SK-N-SH treated with all-trans-retinoic acid at 6 μM for 48 hours (cell line): ENCODE measurements around the gene MAOA.

Experiments used
- ATAC-seq: fragments of 200-7000 bp; cut with Tn5 transposase; 3 replicates; pipeline ENCODE4 v1.9.1; 2020; ENCODE audit warnings: mild to moderate bottlenecking, moderate library complexity
- BACH2 ChIP-seq: fragments of 250-450 bp; sonication (Bioruptor Pico); IDR thresholded peaks from 2 replicates; pipeline ENCODE4 v1.9.0; 2021; ENCODE audit warnings: mild to moderate bottlenecking, borderline replicate concordance
- CSRNP3 ChIP-seq: fragments of 250-450 bp; sonication (Bioruptor Pico); IDR thresholded peaks from 2 replicates; pipeline ENCODE4 v1.5.1; 2021; ENCODE audit warnings: mild to moderate bottlenecking, moderate library complexity
- ESRRG ChIP-seq: fragments of 250-450 bp; sonication (Bioruptor Pico); IDR thresholded peaks from 2 replicates; pipeline ENCODE4 v1.6.1; 2021; ENCODE audit warnings: mild to moderate bottlenecking
- GLIS3 ChIP-seq: fragments of 250-450 bp; sonication (Bioruptor Pico); IDR thresholded peaks from 2 replicates; pipeline ENCODE4 v1.5.0; 2020; ENCODE audit warnings: mild to moderate bottlenecking, moderate library complexity
- ISL1 ChIP-seq: fragments of 250-450 bp; sonication (Bioruptor Pico); IDR thresholded peaks from 2 replicates; pipeline ENCODE4 v2.1.2; 2022; ENCODE audit warnings: mild to moderate bottlenecking, moderate library complexity
- OSR1 ChIP-seq: fragments of 250-450 bp; sonication (Bioruptor Pico); IDR thresholded peaks from 2 replicates; pipeline ENCODE4 v1.8.0; 2022; ENCODE audit warnings: moderate library complexity, mild to moderate bottlenecking, inconsistent platforms
- PPARA ChIP-seq: fragments of 250-450 bp; sonication (Bioruptor Pico); IDR thresholded peaks from 2 replicates; pipeline ENCODE4 v1.5.0; 2020; ENCODE audit warnings: mild to moderate bottlenecking, borderline replicate concordance
- RARB ChIP-seq: fragments of 250-450 bp; sonication (Bioruptor Pico); IDR thresholded peaks from 2 replicates; pipeline ENCODE4 v1.8.0; 2021; ENCODE audit warnings: mild to moderate bottlenecking, moderate library complexity
- SNAI2 ChIP-seq: fragments of 250-450 bp; sonication (Bioruptor Pico); IDR thresholded peaks from 2 replicates; pipeline ENCODE4 v1.5.0; 2020; ENCODE audit warnings: mild to moderate bottlenecking, moderate library complexity
- TCF4 ChIP-seq: fragments of 250-450 bp; sonication (Bioruptor Pico); IDR thresholded peaks from 2 replicates; pipeline ENCODE4 v1.8.0; 2021; ENCODE audit warnings: mild to moderate bottlenecking, moderate library complexity, borderline replicate concordance
- TOX ChIP-seq: fragments of 250-450 bp; sonication (Bioruptor Pico); IDR thresholded peaks from 2 replicates; pipeline ENCODE4 v1.8.0; 2021; ENCODE audit warnings: mild to moderate bottlenecking, moderate library complexity, borderline replicate concordance
- TSHZ2 ChIP-seq: fragments of 250-450 bp; sonication (Bioruptor Pico); IDR thresholded peaks from 2 replicates; pipeline ENCODE4 v1.5.0; 2020; ENCODE audit warnings: mild to moderate bottlenecking, moderate library complexity
- ZC3H10 ChIP-seq: fragments of 250-450 bp; sonication (Bioruptor Pico); IDR thresholded peaks from 2 replicates; pipeline ENCODE4 v1.5.1; 2021; ENCODE audit warnings: mild to moderate bottlenecking, moderate library complexity
- ZFP3 ChIP-seq: fragments of 250-450 bp; sonication (Bioruptor Pico); IDR thresholded peaks from 2 replicates; pipeline ENCODE4 v1.5.0; 2020; ENCODE audit warnings: mild to moderate bottlenecking, moderate library complexity
- ZFP30 ChIP-seq: fragments of 450-650 bp; formaldehyde crosslinking; IDR thresholded peaks from 2 replicates; pipeline ENCODE4 v1.5.0; 2022; ENCODE audit warnings: mild to moderate bottlenecking, moderate library complexity
- ZNF70 ChIP-seq: fragments of 450-650 bp; formaldehyde crosslinking; IDR thresholded peaks from 2 replicates; pipeline ENCODE4 v1.5.0; 2020; ENCODE audit warnings: mild to moderate bottlenecking, moderate library complexity
- ZNF8 ChIP-seq: fragments of 450-650 bp; formaldehyde crosslinking; IDR thresholded peaks from 2 replicates; pipeline ENCODE4 v1.5.0; 2020; ENCODE audit warnings: mild to moderate bottlenecking, moderate library complexity
- TF ChIP-seq, protein P1 (sequence below): fragments of 250-450 bp; sonication (Bioruptor Pico); IDR thresholded peaks from 2 replicates; pipeline ENCODE4 v1.5.1; 2020; ENCODE audit warnings: low read depth, mild to moderate bottlenecking, moderate library complexity
- TF ChIP-seq, protein P2 (sequence below): fragments of 250-450 bp; sonication (Bioruptor Pico); IDR thresholded peaks from 2 replicates; pipeline ENCODE4 v1.8.0; 2020; ENCODE audit warnings: mild to moderate bottlenecking, moderate library complexity, borderline replicate concordance

MAOA gene

GRCh38 chrX:43656005-43656494 lies at the start of gene MAOA:
TSS of gene MAOA (plus strand) at chrX:43656299. CDS start at chrX:43656342, 43 bp downstream.
- no peak for TF ChIP-seq TSHZ2 (CRISPR knock-in tag)
- no peak for ATAC-seq

GRCh38 chrX:43612400-43612799 lies 43.7 kb upstream of the MAOA start:
- TF ChIP-seq ISL1 (no peak), ESRRG (CRISPR knock-in tag) (no peak), BACH2 (CRISPR knock-in tag) (no peak), ZFP30 (CRISPR knock-in tag) (no peak), CSRNP3 (CRISPR knock-in tag) (no peak)
- no peak for ATAC-seq

GRCh38 chrX:43615660-43616059 lies 40.4 kb upstream of the MAOA start:
- ATAC-seq = no peak
- TF ChIP-seq BACH2 (CRISPR knock-in tag) (no peak), PPARA (no peak), ESRRG (CRISPR knock-in tag) (no peak), RARB (CRISPR knock-in tag) (no peak), ZNF70 (CRISPR knock-in tag) (no peak), TOX (CRISPR knock-in tag) (no peak), SNAI2 (CRISPR knock-in tag) (no peak), ZFP3 (no peak), ZC3H10 (CRISPR knock-in tag) (no peak), CSRNP3 (CRISPR knock-in tag) (no peak), OSR1 (no peak)
- TF ChIP-seq, protein P1, sequence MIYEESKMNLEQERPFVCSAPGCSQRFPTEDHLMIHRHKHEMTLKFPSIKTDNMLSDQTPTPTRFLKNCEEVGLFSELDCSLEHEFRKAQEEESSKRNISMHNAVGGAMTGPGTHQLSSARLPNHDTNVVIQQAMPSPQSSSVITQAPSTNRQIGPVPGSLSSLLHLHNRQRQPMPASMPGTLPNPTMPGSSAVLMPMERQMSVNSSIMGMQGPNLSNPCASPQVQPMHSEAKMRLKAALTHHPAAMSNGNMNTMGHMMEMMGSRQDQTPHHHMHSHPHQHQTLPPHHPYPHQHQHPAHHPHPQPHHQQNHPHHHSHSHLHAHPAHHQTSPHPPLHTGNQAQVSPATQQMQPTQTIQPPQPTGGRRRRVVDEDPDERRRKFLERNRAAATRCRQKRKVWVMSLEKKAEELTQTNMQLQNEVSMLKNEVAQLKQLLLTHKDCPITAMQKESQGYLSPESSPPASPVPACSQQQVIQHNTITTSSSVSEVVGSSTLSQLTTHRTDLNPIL (CRISPR knock-in tag) = no peak
- TF ChIP-seq, protein P2, sequence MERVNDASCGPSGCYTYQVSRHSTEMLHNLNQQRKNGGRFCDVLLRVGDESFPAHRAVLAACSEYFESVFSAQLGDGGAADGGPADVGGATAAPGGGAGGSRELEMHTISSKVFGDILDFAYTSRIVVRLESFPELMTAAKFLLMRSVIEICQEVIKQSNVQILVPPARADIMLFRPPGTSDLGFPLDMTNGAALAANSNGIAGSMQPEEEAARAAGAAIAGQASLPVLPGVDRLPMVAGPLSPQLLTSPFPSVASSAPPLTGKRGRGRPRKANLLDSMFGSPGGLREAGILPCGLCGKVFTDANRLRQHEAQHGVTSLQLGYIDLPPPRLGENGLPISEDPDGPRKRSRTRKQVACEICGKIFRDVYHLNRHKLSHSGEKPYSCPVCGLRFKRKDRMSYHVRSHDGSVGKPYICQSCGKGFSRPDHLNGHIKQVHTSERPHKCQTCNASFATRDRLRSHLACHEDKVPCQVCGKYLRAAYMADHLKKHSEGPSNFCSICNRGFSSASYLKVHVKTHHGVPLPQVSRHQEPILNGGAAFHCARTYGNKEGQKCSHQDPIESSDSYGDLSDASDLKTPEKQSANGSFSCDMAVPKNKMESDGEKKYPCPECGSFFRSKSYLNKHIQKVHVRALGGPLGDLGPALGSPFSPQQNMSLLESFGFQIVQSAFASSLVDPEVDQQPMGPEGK = no peak

DNA sequence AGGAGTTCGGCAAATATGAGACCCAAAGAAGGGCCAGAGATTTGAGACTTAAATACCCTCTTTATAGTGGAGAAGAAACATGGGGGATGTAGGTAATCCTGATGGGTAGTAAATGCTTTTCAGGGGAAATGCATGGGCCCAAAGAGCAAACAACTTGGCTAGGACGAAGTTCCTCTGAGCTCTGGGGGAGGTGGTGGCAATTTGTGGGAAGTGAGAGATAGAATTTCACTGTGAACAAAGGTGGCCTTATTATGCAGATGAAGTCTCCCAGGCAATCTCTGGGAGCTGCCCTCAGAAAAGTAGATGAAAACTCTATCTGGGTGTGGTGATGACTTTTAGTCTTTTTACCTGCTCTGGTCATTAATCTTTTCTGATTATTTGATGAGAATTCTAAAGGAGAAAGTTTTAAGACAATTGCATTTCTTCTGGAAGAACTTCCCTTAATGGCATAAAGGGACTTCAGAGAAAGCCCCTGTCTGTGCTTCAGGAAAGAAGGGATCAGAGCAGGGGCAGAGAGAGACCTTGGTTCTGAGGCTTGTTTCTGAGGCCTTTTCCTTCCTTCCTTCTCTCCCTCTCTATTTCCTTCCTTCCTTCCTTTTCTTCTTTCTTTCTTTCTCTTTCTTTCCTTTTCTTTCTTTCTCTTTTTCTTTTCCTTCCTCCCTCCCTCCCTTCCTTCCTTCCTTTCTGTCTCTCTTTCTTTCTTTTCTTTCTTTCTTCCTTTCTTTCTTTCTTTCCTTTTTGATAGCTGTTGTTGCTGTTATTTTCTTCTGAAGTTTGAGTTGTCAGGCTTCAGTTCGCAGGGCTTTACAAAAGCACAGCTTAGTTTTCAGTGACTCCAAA lies 37.5 kb upstream of the MAOA start:
- no peak for ATAC-seq
- no peak for TF ChIP-seq TCF4 (CRISPR knock-in tag)
- TF ChIP-seq PPARA = no peak
- no peak for TF ChIP-seq ZFP3
- no peak for TF ChIP-seq ZNF8 (CRISPR knock-in tag)
- TF ChIP-seq GLIS3 (CRISPR knock-in tag) = no peak
- no peak for TF ChIP-seq ZC3H10 (CRISPR knock-in tag)
- TF ChIP-seq CSRNP3 (CRISPR knock-in tag) = no peak
